PC-9 (cell line): ENCODE data around the gene CARS1.

Source experiments
- EZH2 ChIP-seq: fragments of 200-600 bp; sonication (generic); IDR thresholded peaks from 2 replicates; pipeline ENCODE4 v1.8.0; 2017; ENCODE audit warnings: antibody characterized with exemption, low read depth
- TF ChIP-seq, protein P1 (sequence below): fragments of 200-600 bp; sonication (generic); conservative IDR thresholded peaks from 2 replicates; pipeline ENCODE4 v1.6.1; 2017; ENCODE audit warnings: mixed run types, antibody characterized with exemption, mild to moderate bottlenecking, moderate library complexity

GRCh38 chr11:3047637-3048036, 9.6 kb downstream of the CARS1 start:
- TF ChIP-seq, protein P1, sequence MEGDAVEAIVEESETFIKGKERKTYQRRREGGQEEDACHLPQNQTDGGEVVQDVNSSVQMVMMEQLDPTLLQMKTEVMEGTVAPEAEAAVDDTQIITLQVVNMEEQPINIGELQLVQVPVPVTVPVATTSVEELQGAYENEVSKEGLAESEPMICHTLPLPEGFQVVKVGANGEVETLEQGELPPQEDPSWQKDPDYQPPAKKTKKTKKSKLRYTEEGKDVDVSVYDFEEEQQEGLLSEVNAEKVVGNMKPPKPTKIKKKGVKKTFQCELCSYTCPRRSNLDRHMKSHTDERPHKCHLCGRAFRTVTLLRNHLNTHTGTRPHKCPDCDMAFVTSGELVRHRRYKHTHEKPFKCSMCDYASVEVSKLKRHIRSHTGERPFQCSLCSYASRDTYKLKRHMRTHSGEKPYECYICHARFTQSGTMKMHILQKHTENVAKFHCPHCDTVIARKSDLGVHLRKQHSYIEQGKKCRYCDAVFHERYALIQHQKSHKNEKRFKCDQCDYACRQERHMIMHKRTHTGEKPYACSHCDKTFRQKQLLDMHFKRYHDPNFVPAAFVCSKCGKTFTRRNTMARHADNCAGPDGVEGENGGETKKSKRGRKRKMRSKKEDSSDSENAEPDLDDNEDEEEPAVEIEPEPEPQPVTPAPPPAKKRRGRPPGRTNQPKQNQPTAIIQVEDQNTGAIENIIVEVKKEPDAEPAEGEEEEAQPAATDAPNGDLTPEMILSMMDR, result no peak
- no peak for TF ChIP-seq EZH2
